Neural cell (in vitro differentiated cells): ENCODE data around the gene WIZ. TPM values are rescaled to one million over a fixed set of nuclear protein-coding genes. Genes with fewer than 3 reads are reported as not detected.
"Not testable (repeated sequence)": the region's sequence is repeated elsewhere in the genome, so short reads cannot be mapped to it uniquely, and the experiment has no call there.

ENCODE experiments used
- H2AFZ ChIP-seq: fragments of 200-600, 300-800 bp; sonication (generic), shearing (Covaris generic); 2 replicates; pipeline ENCODE4 v1.6.0; 2014; ENCODE audit warnings: low read depth, mild to moderate bottlenecking, antibody characterized with exemption, low read length, moderate library complexity
- H3F3A ChIP-seq: fragments of 200-600 bp; shearing (Covaris generic); 2 replicates; pipeline ENCODE4 v1.6.1; 2016; ENCODE audit warnings: mild to moderate bottlenecking, moderate library complexity, mixed read lengths, antibody characterized with exemption, low read length; ENCODE audit not compliant: insufficient read depth, poor library complexity, severe bottlenecking
- H3K27ac ChIP-seq: fragments of 200-600, 300-800 bp; sonication (generic), shearing (Covaris generic); 2 replicates; pipeline ENCODE4 v1.5.1; 2014; ENCODE audit warnings: mild to moderate bottlenecking, low read length, moderate library complexity
- H3K27me3 ChIP-seq: fragments of 300-800, 200-600 bp; sonication (generic), shearing (Covaris generic); 2 replicates; pipeline ENCODE4 v1.6.0; 2014; ENCODE audit warnings: mild to moderate bottlenecking, low read depth, low read length, moderate library complexity; ENCODE audit not compliant: insufficient read depth
- H3K36me3 ChIP-seq: fragments of 300-800, 200-600 bp; sonication (generic), shearing (Covaris generic); 2 replicates; pipeline ENCODE4 v1.5.1; 2014; ENCODE audit warnings: mild to moderate bottlenecking, antibody characterized with exemption, low read length, moderate library complexity; ENCODE audit not compliant: insufficient read depth
- H3K4me2 ChIP-seq: fragments of 300-800, 200-600 bp; sonication (generic), shearing (Covaris generic); 2 replicates; pipeline ENCODE4 v1.6.0; 2014; ENCODE audit warnings: mild to moderate bottlenecking, low read length
- H3K4me3 ChIP-seq: fragments of 300-800, 200-600 bp; sonication (generic), shearing (Covaris generic); 2 replicates; pipeline ENCODE4 v1.5.1; 2014; ENCODE audit warnings: mild to moderate bottlenecking, low read length, moderate library complexity
- H3K79me2 ChIP-seq: fragments of 200-600 bp; shearing (Covaris generic); replicated peaks from 2 replicates; pipeline ENCODE4 v1.6.0; 2014; ENCODE audit warnings: mild to moderate bottlenecking, low read length, moderate library complexity; ENCODE audit not compliant: insufficient read depth
- H3K9ac ChIP-seq: fragments of 300-800, 200-600 bp; sonication (generic), shearing (Covaris generic); 2 replicates; pipeline ENCODE4 v1.6.1; 2016; ENCODE audit warnings: mild to moderate bottlenecking, low read length, mixed read lengths
- H3K9me2 ChIP-seq: fragments of 200-600 bp; shearing (Covaris generic); 2 replicates; pipeline ENCODE4 v1.6.1; 2016; ENCODE audit warnings: mild to moderate bottlenecking, low read length, mixed read lengths; ENCODE audit not compliant: insufficient read depth
- H3K9me3 ChIP-seq: fragments of 200-600, 300-800 bp; sonication (generic), shearing (Covaris generic); 2 replicates; pipeline ENCODE4 v1.6.1; 2016; ENCODE audit warnings: mild to moderate bottlenecking, mixed run types, low read length, moderate library complexity, mixed read lengths
- H4K20me1 ChIP-seq: fragments of 200-600 bp; shearing (Covaris generic); 2 replicates; pipeline ENCODE4 v1.6.1; 2016; ENCODE audit warnings: mild to moderate bottlenecking, mixed run types; ENCODE audit not compliant: insufficient read depth
- EP300 ChIP-seq: fragments of 450-650 bp; conservative IDR thresholded peaks from 2 replicates; pipeline ENCODE4 v1.6.1; 2014; ENCODE audit warnings: antibody characterized with exemption, mild to moderate bottlenecking, moderate library complexity; ENCODE audit not compliant: poor library complexity, severe bottlenecking
- SMC3 ChIP-seq: fragments of 450-650 bp; conservative IDR thresholded peaks from 2 replicates; pipeline ENCODE4 v1.6.1; 2014; ENCODE audit warnings: antibody characterized with exemption, mild to moderate bottlenecking, moderate library complexity; ENCODE audit not compliant: poor library complexity
- TAF1 ChIP-seq: IDR thresholded peaks from 2 replicates; pipeline ENCODE4 v1.6.1; 2012; ENCODE audit warnings: low read depth
- polyA plus RNA-seq: library from polyadenylated mRNA; depleted of rRNA; stranded (reverse); fragments of >200 nt; gene quantifications from 2 replicates; pipeline ENCODE4 v1.2.3, GENCODE V29; 2014
- TF ChIP-seq, protein P1 (sequence below): fragments of 450-650 bp; IDR thresholded peaks from 2 replicates; pipeline ENCODE4 v1.5.1; 2014; ENCODE audit warnings: antibody characterized with exemption, mild to moderate bottlenecking, moderate library complexity; ENCODE audit not compliant: poor library complexity, severe bottlenecking

The WIZ gene
- polyA plus RNA-seq, 1 donor from 2014 or later = 13.0 TPM

- Histone ChIP-seq H3K9me2 (no peaks in the 10 kb centered on the region), H3K9ac (no peak overlapping the region), H3K79me2 (no peaks in the 10 kb centered on the region), H3K9me3 (no peaks in the 10 kb centered on the region), H3K4me3 (no peak overlapping the region), H4K20me1 (no peaks in the 10 kb centered on the region), H3F3A (no peaks in the 10 kb centered on the region), H2AFZ (no peak overlapping the region), H3K27ac (no peak overlapping the region), H3K27me3 (no peaks in the 10 kb centered on the region), H3K4me2 (no peak overlapping the region), H3K36me3 (no peaks in the 10 kb centered on the region)
- TF ChIP-seq TAF1 = no peak
- no peak for TF ChIP-seq EP300
Measured at GRCh38 chr19:15487038-15487437, 37.3 kb upstream of the WIZ start.

DNA sequence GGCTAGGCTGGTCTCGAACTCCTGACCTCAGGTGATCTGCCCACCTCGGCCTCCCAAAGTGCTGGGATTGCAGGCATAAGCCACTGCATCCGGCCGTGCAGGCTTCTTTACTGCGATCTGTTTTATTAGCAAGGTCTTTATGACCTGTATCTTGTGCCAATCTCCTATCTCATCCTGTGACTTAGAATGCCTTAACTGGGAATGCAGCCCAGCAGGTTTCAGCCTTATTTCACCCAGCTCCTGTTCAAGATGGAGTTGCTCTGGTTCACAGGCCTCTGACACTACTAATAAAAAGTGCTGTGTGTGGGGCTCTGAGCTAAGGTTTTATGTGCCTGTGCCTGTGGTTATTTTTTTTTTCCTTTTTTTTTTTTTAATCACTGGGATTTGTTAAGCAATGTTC, 36.0 kb upstream of the WIZ start:
- not testable (repeated sequence) for H3K79me2 ChIP-seq, H3K27ac ChIP-seq, H3K4me3 ChIP-seq, H3F3A ChIP-seq, H3K9me2 ChIP-seq, H2AFZ ChIP-seq, H3K4me2 ChIP-seq, H4K20me1 ChIP-seq, H3K27me3 ChIP-seq, H3K9ac ChIP-seq, H3K36me3 ChIP-seq, H3K9me3 ChIP-seq

DNA sequence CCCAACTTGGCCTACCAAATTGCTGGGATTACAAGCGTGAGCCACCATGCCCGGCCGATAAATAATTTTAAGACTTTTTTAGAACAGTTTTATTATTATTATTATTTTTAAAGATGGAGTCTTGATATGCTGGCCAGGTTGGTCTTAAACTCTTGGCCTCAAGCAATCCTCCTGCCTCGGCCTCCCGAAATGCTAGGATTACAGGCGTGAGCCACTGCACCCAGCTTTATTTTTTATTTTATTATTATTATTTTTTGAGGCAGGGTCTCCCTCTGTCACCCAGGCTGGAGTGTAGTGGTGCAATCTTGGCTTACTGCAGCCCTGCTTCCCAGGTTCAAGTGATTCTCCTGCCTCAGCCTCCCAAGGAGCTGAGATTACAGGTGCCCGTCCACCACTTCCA, 31.2 kb upstream of the WIZ start:
- H3K4me3 ChIP-seq, H3F3A ChIP-seq, H3K79me2 ChIP-seq, H3K4me2 ChIP-seq, H2AFZ ChIP-seq, H4K20me1 ChIP-seq, H3K9me2 ChIP-seq, H3K27ac ChIP-seq, H3K36me3 ChIP-seq, H3K9ac ChIP-seq, H3K27me3 ChIP-seq, H3K9me3 ChIP-seq: not testable (repeated sequence)

- no peaks in the 10 kb centered on the region for H3K9me3 ChIP-seq
- no peak within 1 kb of the TSS for H3K27ac ChIP-seq
- no peaks in the 10 kb centered on the region for H4K20me1 ChIP-seq
Measured at GRCh38 chr19:15479391-15480345, 29.9 kb upstream of the WIZ start, which contains the start of gene PGLYRP2. Gene PGLYRP2, minus strand, starts transcription at chr19:15479501. Its CDS starts 130 bp downstream, at chr19:15479371.

More at GRCh38 chr19:15479391-15480345, 29.9 kb upstream of the WIZ start, which contains the start of gene PGLYRP2:
- no peaks in the 10 kb centered on the region for H3F3A ChIP-seq
- no peaks in the 10 kb centered on the region for H3K79me2 ChIP-seq
- H3K4me3 ChIP-seq = no peak within 1 kb of the TSS
- no peak within 1 kb of the TSS for H3K4me2 ChIP-seq
- TF ChIP-seq EP300 (no peak), SMC3 (no peak)
- TF ChIP-seq, protein P1, sequence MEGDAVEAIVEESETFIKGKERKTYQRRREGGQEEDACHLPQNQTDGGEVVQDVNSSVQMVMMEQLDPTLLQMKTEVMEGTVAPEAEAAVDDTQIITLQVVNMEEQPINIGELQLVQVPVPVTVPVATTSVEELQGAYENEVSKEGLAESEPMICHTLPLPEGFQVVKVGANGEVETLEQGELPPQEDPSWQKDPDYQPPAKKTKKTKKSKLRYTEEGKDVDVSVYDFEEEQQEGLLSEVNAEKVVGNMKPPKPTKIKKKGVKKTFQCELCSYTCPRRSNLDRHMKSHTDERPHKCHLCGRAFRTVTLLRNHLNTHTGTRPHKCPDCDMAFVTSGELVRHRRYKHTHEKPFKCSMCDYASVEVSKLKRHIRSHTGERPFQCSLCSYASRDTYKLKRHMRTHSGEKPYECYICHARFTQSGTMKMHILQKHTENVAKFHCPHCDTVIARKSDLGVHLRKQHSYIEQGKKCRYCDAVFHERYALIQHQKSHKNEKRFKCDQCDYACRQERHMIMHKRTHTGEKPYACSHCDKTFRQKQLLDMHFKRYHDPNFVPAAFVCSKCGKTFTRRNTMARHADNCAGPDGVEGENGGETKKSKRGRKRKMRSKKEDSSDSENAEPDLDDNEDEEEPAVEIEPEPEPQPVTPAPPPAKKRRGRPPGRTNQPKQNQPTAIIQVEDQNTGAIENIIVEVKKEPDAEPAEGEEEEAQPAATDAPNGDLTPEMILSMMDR = no peak
- no peaks in the 10 kb centered on the region for H3K27me3 ChIP-seq
- no peak within 1 kb of the TSS for H3K9ac ChIP-seq
- no peaks in the 10 kb centered on the region for H3K9me2 ChIP-seq
- H3K36me3 ChIP-seq = no peaks in the 10 kb centered on the region
- H2AFZ ChIP-seq = no peak within 1 kb of the TSS
